Measurements from ENCODE around the gene DNAJC4. TPM values are rescaled to one million over a fixed set of nuclear protein-coding genes. Genes with fewer than 3 reads are reported as not detected.

The DNAJC4 gene
- total RNA-seq, 4 donors from 2014 or later: 13.8 to 30.0 (median 18.9) TPM

DNA sequence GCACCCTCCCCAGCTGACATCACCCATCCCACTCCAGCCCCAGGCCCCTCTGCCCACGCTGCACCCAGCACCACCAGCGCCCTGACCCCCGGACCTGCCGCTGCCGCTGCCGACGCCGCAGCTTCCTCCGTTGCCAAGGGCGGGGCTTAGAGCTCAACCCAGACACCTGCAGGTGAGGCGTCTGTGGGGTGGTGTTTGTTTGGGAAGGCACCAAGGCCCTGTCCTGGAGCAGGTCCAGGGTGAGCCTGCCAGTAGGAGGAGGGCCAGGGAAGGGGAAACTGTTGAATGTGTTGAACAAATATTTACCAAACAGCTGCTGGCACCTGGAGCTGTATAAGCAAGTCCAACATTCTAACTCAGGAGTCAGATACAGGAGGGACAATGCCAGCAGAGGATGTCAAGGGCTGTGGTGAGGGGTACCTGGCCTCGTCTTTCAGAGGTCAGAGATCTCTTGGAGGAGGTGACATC, 7.2 kb downstream of the DNAJC4 start:
- DNase-seq: no peak

DNA sequence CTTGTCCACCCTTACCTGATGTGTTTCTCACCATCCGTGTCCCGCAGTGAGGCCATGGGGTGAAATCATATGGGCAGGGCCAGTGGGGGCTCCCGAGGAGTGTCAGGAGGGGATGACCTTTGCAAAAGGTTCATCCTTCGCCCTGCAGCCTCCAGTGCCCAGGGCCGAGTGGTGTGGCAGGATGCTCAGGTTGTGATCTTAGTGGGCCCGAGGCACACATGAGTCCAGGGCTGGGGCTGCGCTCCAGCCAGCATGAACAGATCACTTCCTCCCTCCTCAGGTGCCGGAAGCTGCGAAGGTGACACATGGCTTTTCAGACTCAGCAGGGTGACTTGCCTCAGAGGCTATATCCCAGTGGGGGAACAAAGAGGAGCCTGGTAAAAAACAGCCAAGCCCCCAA, 7.7 kb downstream of the DNAJC4 start:
- DNase-seq: no peak

More for the DNA sequence above, 7.2 kb downstream of the DNAJC4 start:
- peak overlapping the region in 1 of 4 donors; percentile 100 for H3K27ac ChIP-seq
- in situ Hi-C loops (cut with MboI; ENCODE audit: low sequenced_read_pairs in 4 of 4): no loop called here
- intact Hi-C loops (cut with DNase I; ENCODE audit: low total_unique reads): no loop called here
- H3K4me3 ChIP-seq: no peak overlapping the region
- H3K27me3 ChIP-seq: no peaks in the 10 kb centered on the region
- TF ChIP-seq, protein P1, sequence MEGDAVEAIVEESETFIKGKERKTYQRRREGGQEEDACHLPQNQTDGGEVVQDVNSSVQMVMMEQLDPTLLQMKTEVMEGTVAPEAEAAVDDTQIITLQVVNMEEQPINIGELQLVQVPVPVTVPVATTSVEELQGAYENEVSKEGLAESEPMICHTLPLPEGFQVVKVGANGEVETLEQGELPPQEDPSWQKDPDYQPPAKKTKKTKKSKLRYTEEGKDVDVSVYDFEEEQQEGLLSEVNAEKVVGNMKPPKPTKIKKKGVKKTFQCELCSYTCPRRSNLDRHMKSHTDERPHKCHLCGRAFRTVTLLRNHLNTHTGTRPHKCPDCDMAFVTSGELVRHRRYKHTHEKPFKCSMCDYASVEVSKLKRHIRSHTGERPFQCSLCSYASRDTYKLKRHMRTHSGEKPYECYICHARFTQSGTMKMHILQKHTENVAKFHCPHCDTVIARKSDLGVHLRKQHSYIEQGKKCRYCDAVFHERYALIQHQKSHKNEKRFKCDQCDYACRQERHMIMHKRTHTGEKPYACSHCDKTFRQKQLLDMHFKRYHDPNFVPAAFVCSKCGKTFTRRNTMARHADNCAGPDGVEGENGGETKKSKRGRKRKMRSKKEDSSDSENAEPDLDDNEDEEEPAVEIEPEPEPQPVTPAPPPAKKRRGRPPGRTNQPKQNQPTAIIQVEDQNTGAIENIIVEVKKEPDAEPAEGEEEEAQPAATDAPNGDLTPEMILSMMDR (IDR thresholded peaks at IDR 0.05 in 4 of 5, conservative IDR thresholded peaks at IDR 0.05 in 1 of 5): no peak
- TF ChIP-seq POLR2A (IDR thresholded peaks at IDR 0.05): no peak
- peaks cover 0 to 5% of the 10 kb centered on the region in 2 donors for H3K36me3 ChIP-seq
- H3K9me3 ChIP-seq: no peaks in the 10 kb centered on the region
- peaks cover 25 to 36% of the 10 kb centered on the region in 2 donors for H3K4me1 ChIP-seq
- no peak for ATAC-seq

DNA sequence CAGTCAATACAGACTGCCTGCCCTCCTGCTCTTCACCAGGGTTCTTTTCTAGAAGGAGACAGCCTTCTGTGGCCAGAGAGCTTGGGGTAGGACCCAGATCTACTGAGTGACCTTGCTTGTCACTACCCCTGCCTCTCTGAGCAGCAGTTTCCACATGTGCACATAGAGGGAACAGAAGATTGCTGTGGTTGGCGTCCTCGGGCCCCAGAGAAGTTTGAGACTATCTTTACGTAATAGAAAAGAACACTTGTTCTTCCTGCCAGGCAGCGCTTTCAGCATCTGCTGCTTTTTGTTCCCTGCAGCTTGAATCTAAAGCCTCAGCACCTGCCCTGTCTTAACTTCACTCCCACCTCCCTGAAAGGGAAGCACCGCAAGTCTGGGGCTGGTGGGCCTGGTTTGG, 8.7 kb downstream of the DNAJC4 start:
- DNase-seq (no peak), ATAC-seq (no peak)
- intact Hi-C loops (cut with DNase I; ENCODE audit: low total_unique reads): no loop called here

More for the DNA sequence above, 7.7 kb downstream of the DNAJC4 start:
- no peak for TF ChIP-seq POLR2A (IDR thresholded peaks at IDR 0.05)
- TF ChIP-seq, protein P1 (IDR thresholded peaks at IDR 0.05 in 4 of 5, conservative IDR thresholded peaks at IDR 0.05 in 1 of 5): no peak
- peak overlapping the region in 1 of 4 donors; percentile 100 for H3K27ac ChIP-seq
- no peaks in the 10 kb centered on the region for H3K9me3 ChIP-seq
- in situ Hi-C loops (cut with MboI; ENCODE audit: low sequenced_read_pairs in 4 of 4): no loop called here
- ATAC-seq: no peak
- intact Hi-C loops (cut with DNase I; ENCODE audit: low total_unique reads): no loop called here
- no peak overlapping the region for H3K4me3 ChIP-seq
- peaks cover 29 to 41% of the 10 kb centered on the region in 2 donors for H3K4me1 ChIP-seq
- no peaks in the 10 kb centered on the region for H3K27me3 ChIP-seq
- H3K36me3 ChIP-seq: peaks cover 0 to 5% of the 10 kb centered on the region in 2 donors

DNA sequence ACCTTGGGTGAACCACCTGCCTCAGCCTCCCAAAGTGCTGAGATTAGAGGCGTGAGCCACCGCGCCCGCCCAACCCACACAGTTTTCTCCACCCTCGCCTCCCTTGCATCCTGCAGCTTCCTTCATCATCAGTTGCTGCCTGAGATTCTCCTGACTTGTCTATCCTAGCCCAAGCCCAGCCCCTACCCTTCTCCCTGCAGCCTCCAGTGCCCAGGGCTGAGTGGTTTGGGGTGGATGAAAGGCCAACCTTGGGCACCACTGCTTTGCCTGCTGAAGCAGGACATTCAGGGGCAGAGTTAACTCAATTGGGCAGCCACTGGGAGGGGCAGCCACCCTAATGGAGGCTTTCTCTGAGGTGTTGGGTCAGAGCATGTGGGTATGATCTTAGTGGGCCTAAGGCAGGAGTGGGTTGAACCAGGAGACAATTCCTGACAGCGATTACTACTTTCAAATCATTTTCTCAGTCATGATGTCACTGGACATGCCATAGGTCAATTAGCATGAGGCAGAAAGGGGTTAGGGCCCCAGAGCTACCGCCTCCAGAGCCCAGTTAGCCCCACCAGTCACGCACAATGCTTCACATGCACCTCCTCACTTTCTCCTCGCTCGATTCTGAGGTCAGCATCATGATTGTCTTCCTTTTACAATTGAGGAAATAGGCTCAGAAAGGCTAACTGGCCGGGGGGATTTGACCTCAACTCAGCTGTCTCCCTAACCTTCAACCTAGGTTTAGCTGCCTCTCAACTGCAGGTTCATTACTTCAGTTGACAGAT, 9.5 kb downstream of the DNAJC4 start:
- intact Hi-C loops (cut with DNase I; ENCODE audit: low total_unique reads): loop anchor here (2.0 to 10.0 kb wide), 2 partner anchors 31 to 635 kb away; partner anchors contain the start of gene EHD1

More for the DNA sequence above, 8.7 kb downstream of the DNAJC4 start:
- H3K4me3 ChIP-seq: no peak overlapping the region
- peak overlapping the region in 3 of 4 donors; percentile 92 to 100 (median 93) for H3K27ac ChIP-seq
- peaks cover 27 to 43% of the 10 kb centered on the region in 2 donors for H3K4me1 ChIP-seq
- in situ Hi-C loops (cut with MboI; ENCODE audit: low sequenced_read_pairs in 4 of 4): no loop called here
- TF ChIP-seq POLR2A (IDR thresholded peaks at IDR 0.05): no peak
- TF ChIP-seq, protein P1 (IDR thresholded peaks at IDR 0.05 in 4 of 5, conservative IDR thresholded peaks at IDR 0.05 in 1 of 5): no peak
- H3K9me3 ChIP-seq: no peaks in the 10 kb centered on the region
- H3K36me3 ChIP-seq: peaks cover 0 to 10% of the 10 kb centered on the region in 2 donors
- no peaks in the 10 kb centered on the region for H3K27me3 ChIP-seq

More for the DNA sequence above, 9.5 kb downstream of the DNAJC4 start:
- peak overlapping the region; percentile 92 to 100 (median 96) for H3K27ac ChIP-seq
- H3K4me3 ChIP-seq: peak overlapping the region; percentile 85 to 96 (median 86)
- peaks cover 0 to 13% of the 10 kb centered on the region in 2 donors for H3K36me3 ChIP-seq
- TF ChIP-seq POLR2A (IDR thresholded peaks at IDR 0.05): no peak
- TF ChIP-seq, protein P1 (IDR thresholded peaks at IDR 0.05 in 4 of 5, conservative IDR thresholded peaks at IDR 0.05 in 1 of 5): no peak
- H3K4me1 ChIP-seq: peaks cover 32 to 45% of the 10 kb centered on the region in 2 donors
- no peaks in the 10 kb centered on the region for H3K27me3 ChIP-seq
- ATAC-seq: no peak
- no peaks in the 10 kb centered on the region for H3K9me3 ChIP-seq
- in situ Hi-C loops (cut with MboI; ENCODE audit: low sequenced_read_pairs in 4 of 4): no loop called here
- DNase-seq: no peak
